ENCODE results near the gene ACTG1. TPM values are rescaled to one million over a fixed set of nuclear protein-coding genes. Genes with fewer than 3 reads are reported as not detected.
A peak's percentile ranks its signal among the peaks of the same experiment; 100 is the strongest.

The ACTG1 gene
- total and polyA plus RNA-seq, 3 donors from 2014 or later = 1,571 to 2,057 (median 1,790) TPM

- no peak overlapping the region for H3K27ac ChIP-seq
- H3K4me1 ChIP-seq = peaks cover 11% of the 10 kb centered on the region
- 81 to 85% methylated on average over 16 to 21 of the region's 21 CpGs for WGBS, 2 donors
- H3K36me3 ChIP-seq (ENCODE audit: low read depth, missing control alignments) = no peaks in the 10 kb centered on the region
- TF ChIP-seq CTCF (IDR thresholded peaks at IDR 0.05) (no peak), POLR2A (IDR thresholded peaks at IDR 0.05) (no peak)
- intact Hi-C loops (cut with DNase I; ENCODE audit: low total_unique reads) = no loop called here
- no peak overlapping the region for H3K4me3 ChIP-seq
- H3K27me3 ChIP-seq = no peaks in the 10 kb centered on the region
- no peak for DNase-seq
- no peaks in the 10 kb centered on the region for H3K9me3 ChIP-seq
Measured at GRCh38 chr17:81557276-81558114, 44.9 kb upstream of the ACTG1 start.

GRCh38 chr17:81556863-81557262 is 44.3 kb upstream of the ACTG1 start:
- H3K4me3 ChIP-seq = no peak overlapping the region
- no peaks in the 10 kb centered on the region for H3K27me3 ChIP-seq
- H3K9me3 ChIP-seq = no peaks in the 10 kb centered on the region
- intact Hi-C loops (cut with DNase I; ENCODE audit: low total_unique reads) = no loop called here
- TF ChIP-seq CTCF (IDR thresholded peaks at IDR 0.05) (no peak), POLR2A (IDR thresholded peaks at IDR 0.05) (no peak)
- H3K27ac ChIP-seq = no peak overlapping the region
- H3K36me3 ChIP-seq (ENCODE audit: low read depth, missing control alignments) = no peaks in the 10 kb centered on the region
- WGBS, 2 donors = 89 to 91% methylated on average over 5 to 6 of the region's 6 CpGs
- peaks cover 11% of the 10 kb centered on the region for H3K4me1 ChIP-seq
- no peak for DNase-seq

GRCh38 chr17:81556175-81556691 is 43.6 kb upstream of the ACTG1 start:
- Histone ChIP-seq H3K9me3 (no peaks in the 10 kb centered on the region), H3K36me3 (ENCODE audit: low read depth, missing control alignments) (no peaks in the 10 kb centered on the region), H3K4me3 (no peak overlapping the region), H3K27me3 (no peaks in the 10 kb centered on the region), H3K4me1 (peaks cover 16% of the 10 kb centered on the region), H3K27ac (no peak overlapping the region)
- WGBS, 2 donors = 84 to 86% methylated on average over 9 of the region's 9 CpGs
- intact Hi-C loops (cut with DNase I; ENCODE audit: low total_unique reads) = no loop called here
- no peak for DNase-seq
- TF ChIP-seq POLR2A (IDR thresholded peaks at IDR 0.05) = no peak
- no peak for TF ChIP-seq CTCF (IDR thresholded peaks at IDR 0.05)

- Histone ChIP-seq H3K4me3 (peak overlapping the region in 1 of 2 donors; percentile 94), H3K27me3 (no peaks in the 10 kb centered on the region), H3K27ac (no peak overlapping the region), H3K4me1 (peaks cover 20% of the 10 kb centered on the region), H3K36me3 (ENCODE audit: low read depth, missing control alignments) (no peaks in the 10 kb centered on the region), H3K9me3 (no peaks in the 10 kb centered on the region)
- TF ChIP-seq CTCF (IDR thresholded peaks at IDR 0.05) (no peak), POLR2A (IDR thresholded peaks at IDR 0.05) (no peak)
- intact Hi-C loops (cut with DNase I; ENCODE audit: low total_unique reads) = no loop called here
- WGBS, 2 donors = 14 to 16% methylated on average over 21 to 24 of the region's 24 CpGs
- DNase-seq = peak; percentile 26
Measured at GRCh38 chr17:81553616-81554181, 41.1 kb upstream of the ACTG1 start.

Measured in testis (tissue), 3 donors.